HG02840 (cell line): Measurements from ENCODE around the gene SRRM1.
"Not testable (repeated sequence)": the region's sequence is repeated elsewhere in the genome, so short reads cannot be mapped to it uniquely, and the experiment has no call there.

ENCODE experiments used
- ATAC-seq: cut with Tn5 transposase; IDR thresholded peaks from one replicate; pipeline ENCODE4 v1.9.1; 2021; ENCODE audit warnings: mild to moderate bottlenecking, moderate library complexity, moderate number of reproducible peaks; ENCODE audit not compliant: unreplicated experiment, low FRiP score

SRRM1 gene

GRCh38 chr1:24641646-24642151, 1.4 kb upstream of the SRRM1 start:
- ATAC-seq, result no peak

- ATAC-seq, result no peak
Measured at GRCh38 chr1:24643363-24644099, 429 bp downstream of the SRRM1 start.

- no peak for ATAC-seq
Measured at GRCh38 chr1:24644100-24644384, 940 bp downstream of the SRRM1 start.

- ATAC-seq, result no peak
Measured at GRCh38 chr1:24648919-24649318, 5.8 kb downstream of the SRRM1 start.

GRCh38 chr1:24652382-24652781, 9.3 kb downstream of the SRRM1 start:
- ATAC-seq, result no peak

GRCh38 chr1:24654010-24654409, 10.9 kb downstream of the SRRM1 start:
- ATAC-seq, result no peak

- no peak for ATAC-seq
Measured at GRCh38 chr1:24656046-24656445, 12.9 kb downstream of the SRRM1 start.

GRCh38 chr1:24657781-24658180, 14.7 kb downstream of the SRRM1 start:
- ATAC-seq, result no peak

- no peak for ATAC-seq
Measured at GRCh38 chr1:24659166-24659904, 16.2 kb downstream of the SRRM1 start.

- ATAC-seq, result no peak
Measured at GRCh38 chr1:24659993-24660665, 17.0 kb downstream of the SRRM1 start.

GRCh38 chr1:24664507-24665033, 21.5 kb downstream of the SRRM1 start:
- no peak for ATAC-seq

GRCh38 chr1:24666794-24667193, 23.7 kb downstream of the SRRM1 start:
- ATAC-seq, result no peak

- ATAC-seq, result not testable (repeated sequence)
Measured at GRCh38 chr1:24671372-24671771, 28.3 kb downstream of the SRRM1 start.

GRCh38 chr1:24672686-24673085, 29.6 kb downstream of the SRRM1 start:
- ATAC-seq, result not testable (repeated sequence)

- no peak for ATAC-seq
Measured at GRCh38 chr1:24673341-24673740, 30.2 kb downstream of the SRRM1 start.

- ATAC-seq, result not testable (repeated sequence)
Measured at GRCh38 chr1:24678421-24678820, 35.3 kb downstream of the SRRM1 start.

GRCh38 chr1:24679725-24680124, 36.6 kb downstream of the SRRM1 start:
- ATAC-seq, result no peak

GRCh38 chr1:24683713-24684162, 40.6 kb downstream of the SRRM1 start:
- no peak for ATAC-seq

GRCh38 chr1:24688033-24688432, 44.9 kb downstream of the SRRM1 start:
- ATAC-seq, result no peak

GRCh38 chr1:24688621-24689195, 45.6 kb downstream of the SRRM1 start:
- ATAC-seq, result no peak

GRCh38 chr1:24691051-24691450, 47.9 kb downstream of the SRRM1 start:
- no peak for ATAC-seq
